Right ventricle myocardium superior (tissue), 1 donor: ENCODE data around the gene SMARCC1. TPM values are rescaled to one million over a fixed set of nuclear protein-coding genes. Genes with fewer than 3 reads are reported as not detected.

Experiments
- ATAC-seq: fragments of 200-7000 bp; cut with Tn5 transposase; one replicate; pipeline ENCODE4 v1.9.1; 2020; ENCODE audit warnings: mild to moderate bottlenecking; ENCODE audit not compliant: poor library complexity
- DNase-seq: peaks from one replicate; pipeline ENCODE4 v3.0.0-alpha.2; 2020
- intact Hi-C: fragments of 100-400 bp; cut with DNase I; formaldehyde crosslinking; loops from one replicate; pipeline ENCODE4 v1.11.2; 2022
- total RNA-seq: library from RNA; stranded (reverse); fragmentation: NEBNext Ultra II Directional; extraction: Animal tissue kit (Norgen Biotek cat#: 25700); gene quantifications from one replicate; pipeline ENCODE4 v1.2.1, GENCODE V29; 2021
- donor health status: DM: no; HTN: yes; CAD: no; lungs with severe emphysema.

Gene SMARCC1
- total RNA-seq, 1 donor from 2014 or later: 20.8 TPM

DNA sequence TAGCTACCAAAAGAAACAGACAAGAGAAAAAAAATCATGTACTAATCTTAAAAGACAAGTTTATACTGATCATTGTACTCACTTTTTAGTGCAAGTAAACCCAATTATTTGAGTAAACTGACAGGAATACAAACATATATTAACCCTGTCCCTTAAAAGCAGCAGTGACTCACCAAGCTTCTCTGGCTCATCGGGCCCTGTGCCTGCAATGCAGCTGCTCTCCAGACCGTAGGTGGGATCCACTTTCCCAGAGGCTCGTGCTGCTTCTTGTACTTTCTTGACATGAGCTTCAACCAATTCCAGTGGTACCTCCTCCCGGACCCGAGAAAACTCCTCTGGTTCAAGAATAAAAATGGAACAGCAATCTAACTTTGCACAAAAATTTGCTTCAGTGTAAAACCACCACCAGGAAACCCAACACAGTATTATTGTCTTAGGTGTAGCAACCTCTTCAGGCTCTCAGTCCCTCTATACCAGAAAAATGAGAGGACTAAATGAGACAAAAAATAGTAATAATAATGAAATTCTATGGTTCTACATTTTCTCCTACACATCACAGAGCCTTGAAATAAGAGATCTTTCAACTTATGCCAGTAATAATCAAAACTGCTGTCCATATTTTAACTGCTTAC lies 120.5 kb downstream of the SMARCC1 start:
- no peak for DNase-seq
- no peak for ATAC-seq
- intact Hi-C loops: loop anchor here (10.0 kb wide), 1 partner anchor 136 kb away; no protein-coding TSS in a partner anchor

DNA sequence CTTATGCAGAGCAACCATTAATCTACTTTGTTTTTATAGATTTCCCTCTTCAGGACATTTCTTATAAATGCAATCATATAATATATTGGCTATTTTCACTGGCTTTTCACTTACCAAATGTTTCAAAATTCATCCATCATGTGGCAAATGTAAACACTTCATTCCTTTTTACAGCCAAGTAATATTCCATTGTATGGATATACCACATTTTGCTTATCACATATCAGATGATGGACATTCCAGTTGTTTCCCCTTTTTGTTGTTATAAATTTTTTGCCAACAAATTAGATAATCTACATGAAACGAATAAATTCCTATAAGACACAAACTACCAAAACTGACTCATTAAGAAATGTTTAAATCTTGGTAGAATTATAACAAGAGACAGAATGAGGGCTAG lies 123.2 kb downstream of the SMARCC1 start:
- no peak for ATAC-seq
- no peak for DNase-seq
- intact Hi-C loops: no loop called here

- ATAC-seq (no peak), DNase-seq (no peak)
- intact Hi-C loops: no loop called here
These were observed 129.6 kb downstream of the SMARCC1 start for GRCh38 chr3:47652142-47652541.

- ATAC-seq (no peak), DNase-seq (no peak)
- intact Hi-C loops: no loop called here
These were observed 131.4 kb downstream of the SMARCC1 start for GRCh38 chr3:47650294-47650693.

- intact Hi-C loops: no loop called here
- peak; percentile 68 for ATAC-seq
- DNase-seq: no peak
These were observed 134.1 kb downstream of the SMARCC1 start for GRCh38 chr3:47647550-47647949.

- intact Hi-C loops: no loop called here
- ATAC-seq: no peak
- DNase-seq: no peak
These were observed 135.3 kb downstream of the SMARCC1 start for GRCh38 chr3:47646362-47646761.

- intact Hi-C loops: no loop called here
- no peak for DNase-seq
- ATAC-seq: no peak
These were observed 136.1 kb downstream of the SMARCC1 start for GRCh38 chr3:47645551-47645950.

GRCh38 chr3:47643092-47643491 lies 138.6 kb downstream of the SMARCC1 start:
- no peak for DNase-seq
- intact Hi-C loops: no loop called here
- ATAC-seq: no peak

GRCh38 chr3:47641739-47642138 lies 140.0 kb downstream of the SMARCC1 start:
- intact Hi-C loops: no loop called here
- no peak for ATAC-seq
- DNase-seq: no peak

DNA sequence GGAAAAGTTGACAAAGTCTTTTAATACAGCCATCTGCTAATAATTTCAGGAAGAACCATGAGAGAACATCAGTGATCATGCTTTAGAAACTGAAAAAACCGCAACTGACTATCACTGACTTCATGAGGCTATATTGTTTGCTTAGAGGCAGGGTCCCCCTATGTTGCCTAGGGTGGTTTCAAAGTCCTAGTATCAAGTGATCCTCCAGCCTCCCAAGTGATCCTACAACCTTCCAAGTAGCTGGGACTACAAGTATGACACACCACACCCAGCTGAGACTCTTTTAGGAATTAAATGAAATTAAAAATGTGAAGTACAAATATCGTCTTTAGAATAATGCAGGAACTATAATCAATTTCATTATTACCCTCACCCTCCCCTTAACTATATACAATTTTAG lies 144.8 kb downstream of the SMARCC1 start:
- no peak for DNase-seq
- ATAC-seq: no peak
- intact Hi-C loops: no loop called here

DNA sequence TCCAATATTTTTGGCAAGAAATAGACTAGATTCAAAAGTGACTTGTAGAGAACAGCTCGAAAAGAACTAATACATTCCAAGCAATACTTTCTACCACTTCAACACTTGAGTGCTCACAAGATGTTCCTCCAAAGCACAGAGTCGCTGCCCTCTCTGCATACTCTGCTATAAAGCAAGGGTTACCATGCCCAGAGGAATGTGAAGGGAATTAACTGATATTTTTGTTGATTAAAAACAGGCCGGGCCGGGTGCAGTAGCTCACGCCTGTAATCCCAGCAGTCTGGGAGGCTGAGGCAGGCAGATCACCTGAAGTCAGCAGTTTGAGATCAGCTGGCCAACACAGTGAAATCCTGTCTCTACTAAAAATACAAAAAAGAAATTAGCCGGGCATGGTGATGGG lies 145.5 kb downstream of the SMARCC1 start:
- no peak for ATAC-seq
- intact Hi-C loops: no loop called here
- no peak for DNase-seq

DNA sequence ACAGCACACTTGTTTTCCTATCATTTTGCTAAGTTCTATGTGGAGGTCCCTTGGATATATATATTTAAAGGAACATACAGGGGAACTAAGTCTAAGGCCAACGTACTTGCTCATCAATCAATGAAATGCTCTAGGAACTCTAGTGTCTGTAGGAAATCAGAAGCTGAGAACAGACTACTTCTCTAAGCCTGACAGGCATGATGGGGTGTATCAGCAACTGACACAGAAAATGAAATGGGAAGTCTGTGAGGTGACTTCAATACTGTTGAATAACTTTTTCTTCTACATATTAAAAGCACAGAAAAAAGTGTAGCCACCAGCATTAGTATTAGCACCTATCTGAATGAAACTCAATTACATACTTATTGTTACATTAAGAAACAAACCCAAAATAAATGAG lies 146.2 kb downstream of the SMARCC1 start:
- DNase-seq: no peak
- ATAC-seq: no peak
- intact Hi-C loops: no loop called here

GRCh38 chr3:47634996-47635395 lies 146.7 kb downstream of the SMARCC1 start:
- ATAC-seq: no peak
- no peak for DNase-seq
- intact Hi-C loops: no loop called here

DNA sequence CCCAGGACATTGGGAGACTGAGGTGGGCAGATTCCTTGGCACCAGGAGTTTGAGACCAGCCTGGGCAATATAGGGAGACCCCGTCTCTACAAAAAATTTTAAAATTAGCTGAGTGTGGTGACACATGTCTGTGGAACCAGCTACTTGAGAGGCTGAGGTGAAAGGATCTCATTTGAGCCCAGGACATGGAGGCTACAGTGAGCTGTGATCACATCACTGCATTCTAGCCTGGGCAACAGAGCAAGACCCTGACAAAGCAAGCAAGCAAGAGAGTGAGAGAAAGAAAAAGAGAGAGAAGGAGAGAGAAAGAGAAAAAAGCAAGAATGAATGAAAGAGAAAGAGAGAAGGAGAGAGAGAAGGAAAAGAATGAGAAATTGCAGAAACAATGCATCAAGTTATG lies 150.9 kb downstream of the SMARCC1 start:
- no peak for ATAC-seq
- intact Hi-C loops: no loop called here
- no peak for DNase-seq

GRCh38 chr3:47629770-47630169 lies 151.9 kb downstream of the SMARCC1 start:
- intact Hi-C loops: no loop called here
- DNase-seq: no peak
- no peak for ATAC-seq

- DNase-seq (no peak), ATAC-seq (no peak)
- intact Hi-C loops: no loop called here
These were observed 153.3 kb downstream of the SMARCC1 start for GRCh38 chr3:47628426-47628825.

GRCh38 chr3:47622671-47623461 lies 158.8 kb downstream of the SMARCC1 start:
- ATAC-seq (no peak), DNase-seq (no peak)
- intact Hi-C loops: no loop called here

DNA sequence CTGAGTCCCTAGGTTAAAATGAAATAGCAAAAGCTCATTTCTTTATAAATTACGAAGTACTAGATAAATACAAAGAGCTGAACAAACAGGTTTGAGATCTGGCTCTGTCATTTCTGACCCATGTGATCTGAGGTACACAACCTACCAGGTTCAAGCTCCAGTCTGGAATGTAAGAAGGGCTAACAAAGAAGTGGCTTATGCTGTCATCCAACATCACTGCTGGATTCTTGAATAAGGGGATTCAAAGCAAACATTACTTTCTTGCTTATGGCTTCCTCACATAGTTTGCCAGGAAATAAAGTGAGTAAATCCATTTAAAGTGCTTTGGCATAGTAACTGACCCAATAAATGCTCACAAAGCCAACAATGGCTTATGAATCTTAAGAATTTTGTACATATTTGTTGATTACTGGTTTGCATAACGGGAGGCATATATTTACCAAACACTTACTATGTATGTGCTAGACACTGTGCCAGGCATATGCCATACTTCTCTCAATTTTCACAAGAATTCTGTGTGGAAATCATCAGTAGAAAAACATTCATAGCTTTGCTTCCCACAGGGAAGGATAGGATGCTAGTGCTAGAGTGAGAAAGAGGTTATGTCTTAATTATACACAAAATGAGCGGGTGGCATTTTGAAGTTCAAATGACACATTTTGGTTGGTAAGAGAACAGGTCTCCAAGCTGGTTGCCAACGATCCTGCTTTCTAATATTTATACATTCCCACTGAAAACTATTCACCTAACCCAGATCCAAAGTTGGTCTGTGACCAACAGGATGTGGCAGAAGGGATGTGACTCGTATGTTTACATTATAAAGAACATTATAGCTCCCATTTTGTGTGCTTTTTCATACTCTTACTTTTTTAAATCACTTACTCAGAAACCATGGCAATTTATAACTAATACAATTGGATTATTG lies 164.3 kb downstream of the SMARCC1 start:
- ATAC-seq: no peak
- intact Hi-C loops: no loop called here
- no peak for DNase-seq

DNA sequence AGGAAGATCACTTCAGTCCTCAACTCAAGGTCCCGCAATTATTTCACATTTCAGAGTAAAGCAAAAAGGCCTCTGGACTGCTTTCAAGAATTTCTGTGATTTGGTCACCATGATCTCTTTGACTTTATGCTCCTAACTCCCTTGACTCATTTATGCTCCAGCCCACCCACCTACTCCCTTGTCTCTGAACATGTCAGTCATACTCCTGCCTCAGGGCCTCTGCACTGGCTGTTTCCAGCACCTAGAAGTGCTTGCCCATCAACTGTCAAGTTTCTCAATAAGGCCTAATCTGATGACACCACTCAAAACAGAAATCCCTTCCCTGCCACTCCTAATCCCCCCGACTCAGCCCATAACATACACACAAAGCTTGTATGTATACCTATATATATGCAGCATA lies 166.9 kb downstream of the SMARCC1 start:
- no peak for ATAC-seq
- intact Hi-C loops: no loop called here

More for the DNA sequence above, 166.9 kb downstream of the SMARCC1 start:
- DNase-seq: no peak
